GM23338 (cell line): ENCODE measurements around the gene BTN1A1. TPM values are rescaled to one million over a fixed set of nuclear protein-coding genes. Genes with fewer than 3 reads are reported as not detected.

ENCODE experiments used
- ATAC-seq: fragments of 200-7000 bp; cut with Tn5 transposase; 3 replicates; pipeline ENCODE4 v1.9.1; 2020
- DNase-seq: peaks from one replicate; pipeline ENCODE4 v3.0.0-alpha.2; 2015; ENCODE audit warnings: low spot score
- H2AFZ ChIP-seq: fragments of 200-600 bp; sonication (generic); 2 replicates; pipeline ENCODE4 v1.8.0; 2016; ENCODE audit warnings: antibody characterized with exemption, mild to moderate bottlenecking, moderate library complexity
- H3F3A ChIP-seq: fragments of 200-600 bp; sonication (generic); replicated peaks from 2 replicates; pipeline ENCODE4 v1.8.0; 2017; ENCODE audit warnings: antibody characterized with exemption, mixed run types, low read depth
- H3K27ac ChIP-seq: fragments of 200-600 bp; sonication (generic); 2 replicates; pipeline ENCODE4 v1.6.1; 2016; ENCODE audit warnings: low read depth
- H3K27me3 ChIP-seq: fragments of 200-600 bp; sonication (generic); 2 replicates; pipeline ENCODE4 v1.8.0; 2016; ENCODE audit warnings: mild to moderate bottlenecking, mixed run types, moderate library complexity; ENCODE audit not compliant: insufficient read depth
- H3K36me3 ChIP-seq: fragments of 200-600 bp; sonication (generic); 2 replicates; pipeline ENCODE4 v1.8.0; 2016; ENCODE audit warnings: mild to moderate bottlenecking; ENCODE audit not compliant: insufficient read depth
- H3K4me1 ChIP-seq: fragments of 200-600 bp; sonication (generic); 2 replicates; pipeline ENCODE4 v1.8.0; 2016; ENCODE audit warnings: mild to moderate bottlenecking, moderate library complexity; ENCODE audit not compliant: insufficient read depth
- H3K4me2 ChIP-seq: fragments of 200-600 bp; sonication (generic); 2 replicates; pipeline ENCODE4 v1.7.1; 2017; ENCODE audit warnings: mixed run types
- H3K4me3 ChIP-seq: fragments of 200-600 bp; sonication (generic); 2 replicates; pipeline ENCODE4 v1.6.1; 2016; ENCODE audit warnings: mixed run types
- H3K79me2 ChIP-seq: fragments of 200-600 bp; sonication (generic); replicated peaks from 2 replicates; pipeline ENCODE4 v1.8.0; 2017; ENCODE audit warnings: mild to moderate bottlenecking; ENCODE audit not compliant: insufficient read depth
- H3K9me2 ChIP-seq: fragments of 200-600 bp; sonication (generic); 2 replicates; pipeline ENCODE4 v1.8.0; 2017; ENCODE audit not compliant: insufficient read depth
- H4K20me1 ChIP-seq: fragments of 200-600 bp; sonication (generic); replicated peaks from 2 replicates; pipeline ENCODE4 v1.8.0; 2017; ENCODE audit warnings: mild to moderate bottlenecking; ENCODE audit not compliant: insufficient read depth
- H3K27ac Mint-ChIP-seq: 2 replicates; pipeline ENCODE4 v1.8.0; 2020; ENCODE audit warnings: inconsistent platforms, mild to moderate bottlenecking, moderate library complexity, mixed read lengths
- H3K27me3 Mint-ChIP-seq: 3 replicates; pipeline ENCODE4 v1.8.0; 2022; ENCODE audit warnings: low read depth, mild to moderate bottlenecking, moderate library complexity, mixed read lengths, inconsistent platforms; ENCODE audit not compliant: insufficient read depth, poor library complexity
- H3K36me3 Mint-ChIP-seq: 3 replicates; pipeline ENCODE4 v1.8.0; 2021; ENCODE audit warnings: low read depth, mild to moderate bottlenecking, inconsistent platforms, moderate library complexity, mixed read lengths
- H3K4me1 Mint-ChIP-seq: 3 replicates; pipeline ENCODE4 v1.8.0; 2020; ENCODE audit warnings: mild to moderate bottlenecking, inconsistent platforms, mixed read lengths
- H3K4me3 Mint-ChIP-seq: 3 replicates; pipeline ENCODE4 v1.8.0; 2021; ENCODE audit warnings: moderate library complexity, mild to moderate bottlenecking, inconsistent platforms, mixed read lengths
- H3K9me3 Mint-ChIP-seq: 3 replicates; pipeline ENCODE4 v1.8.0; 2020; ENCODE audit warnings: moderate library complexity, mild to moderate bottlenecking, inconsistent platforms, mixed read lengths
- CREB1 ChIP-seq: fragments of 250-450 bp; sonication (Bioruptor Pico); IDR thresholded peaks from 2 replicates; pipeline ENCODE4 v1.5.0; 2020; ENCODE audit warnings: low read depth, mild to moderate bottlenecking, moderate library complexity
- CTCF ChIP-seq, 2 experiments: fragments of 200-600 bp in 1 of 2; sonication (generic) in 1 of 2; conservative IDR thresholded peaks; 2 replicates each; pipeline versions ENCODE4 v1.5.1 to v1.6.1; 2016 to 2017; ENCODE audit warnings: antibody characterized with exemption in 2 of 2, low read depth in 2 of 2, mild to moderate bottlenecking in 2 of 2, moderate library complexity in 1 of 2
- EZH2phosphoT487 ChIP-seq: fragments of 200-600 bp; sonication (generic); IDR thresholded peaks from one replicate; pipeline ENCODE4 v1.8.1; 2018; ENCODE audit warnings: antibody characterized with exemption; ENCODE audit not compliant: unreplicated experiment
- JUNB ChIP-seq: IDR thresholded peaks from one replicate; pipeline ENCODE4 v1.6.1; 2016; ENCODE audit warnings: antibody characterized with exemption; ENCODE audit not compliant: unreplicated experiment
- NANOG ChIP-seq: IDR thresholded peaks from 2 replicates; pipeline ENCODE4 v1.6.1; 2016; ENCODE audit warnings: antibody characterized with exemption, borderline replicate concordance
- POLR2AphosphoS5 ChIP-seq: IDR thresholded peaks from 2 replicates; pipeline ENCODE4 v1.6.1; 2016; ENCODE audit warnings: antibody characterized with exemption, low read depth
- REST ChIP-seq: IDR thresholded peaks from one replicate; pipeline ENCODE4 v1.6.1; 2018; ENCODE audit warnings: antibody characterized with exemption; ENCODE audit not compliant: unreplicated experiment
- STAT1 ChIP-seq: IDR thresholded peaks from one replicate; pipeline ENCODE4 v1.6.1; 2016; ENCODE audit warnings: antibody characterized with exemption; ENCODE audit not compliant: unreplicated experiment
- ZNF114 ChIP-seq: fragments of 250-450 bp; sonication (Bioruptor Pico); IDR thresholded peaks from 2 replicates; pipeline ENCODE4 v1.5.0; 2020; ENCODE audit warnings: mild to moderate bottlenecking, moderate library complexity
- ZNF331 ChIP-seq: fragments of 250-450 bp; sonication (Bioruptor Pico); IDR thresholded peaks from 2 replicates; pipeline ENCODE4 v1.5.0; 2020; ENCODE audit warnings: low read depth, mild to moderate bottlenecking, moderate library complexity
- ZNF462 ChIP-seq: fragments of 250-450 bp; sonication (Bioruptor Pico); IDR thresholded peaks from 2 replicates; pipeline ENCODE4 v1.5.0; 2020; ENCODE audit warnings: mild to moderate bottlenecking, moderate library complexity
- polyA plus RNA-seq: library from polyadenylated mRNA; unstranded; fragments of >200 nt; fragmentation: Nextera tagmentation; extraction: Ambion mirVana; gene quantifications from 2 replicates; pipeline ENCODE4 v1.2.1, GENCODE V29; 2016
- total RNA-seq: library from RNA; depleted of rRNA; stranded (reverse); fragments of >200 nt; shearing (Covaris generic); gene quantifications from 2 replicates; pipeline ENCODE4 v1.2.3, GENCODE V29; 2014

The BTN1A1 gene
- total and polyA plus RNA-seq, 2 experiments from 2014 or later: 0.13 to 0.38 TPM

GRCh38 chr6:26465776-26466175 is 34.3 kb upstream of the BTN1A1 start:
- Histone ChIP-seq H3K79me2 (no peaks in the 10 kb centered on the region; the same call in 1 of the 2 replicates), H3K27ac (no peak overlapping the region), H3K4me2 (no peak overlapping the region), H2AFZ (no peak overlapping the region), H3K4me1 (no peaks in the 10 kb centered on the region), H3K9me2 (no peaks in the 10 kb centered on the region), H4K20me1 (0 out of 2 replicates have a peak, but pooled peaks cover 4% of the 10 kb centered on the region), H3K36me3 (peaks cover 13% of the 10 kb centered on the region), H3K4me3 (no peak overlapping the region), H3K27me3 (no peaks in the 10 kb centered on the region), H3F3A (no peaks in the 10 kb centered on the region)
- TF ChIP-seq ZNF114 (CRISPR knock-in tag) (no peak), EZH2phosphoT487 (no peak), JUNB (no peak), CREB1 (CRISPR knock-in tag) (no peak)
- no peak overlapping the region for H3K4me3 Mint-ChIP-seq
- H3K36me3 Mint-ChIP-seq: peaks cover 79% of the 10 kb centered on the region
- no peak overlapping the region for H3K27ac Mint-ChIP-seq
- no peaks in the 10 kb centered on the region for H3K9me3 Mint-ChIP-seq
- DNase-seq: no peak
- H3K27me3 Mint-ChIP-seq: peaks cover 2% of the 10 kb centered on the region
- no peaks in the 10 kb centered on the region for H3K4me1 Mint-ChIP-seq
- ATAC-seq: no peak

GRCh38 chr6:26468829-26469228 is 31.3 kb upstream of the BTN1A1 start:
- Histone ChIP-seq H3K27ac (no peak overlapping the region), H4K20me1 (0 out of 2 replicates have a peak, but pooled peaks cover 4% of the 10 kb centered on the region), H3K79me2 (no peaks in the 10 kb centered on the region), H3K4me2 (no peak overlapping the region), H3K4me1 (no peaks in the 10 kb centered on the region), H3K27me3 (no peaks in the 10 kb centered on the region), H3F3A (no peaks in the 10 kb centered on the region), H3K4me3 (no peak overlapping the region), H3K36me3 (peaks cover 12% of the 10 kb centered on the region), H2AFZ (no peak overlapping the region), H3K9me2 (no peaks in the 10 kb centered on the region)
- H3K27ac Mint-ChIP-seq: no peak overlapping the region
- peaks cover 21% of the 10 kb centered on the region for H3K9me3 Mint-ChIP-seq
- no peaks in the 10 kb centered on the region; the same call in 2 of the 3 replicates for H3K4me1 Mint-ChIP-seq
- no peak for DNase-seq
- H3K36me3 Mint-ChIP-seq: peaks cover 86% of the 10 kb centered on the region
- no peak for ATAC-seq
- H3K4me3 Mint-ChIP-seq: no peak overlapping the region; the same call in 2 of the 3 replicates
- peaks cover under 1% of the 10 kb centered on the region for H3K27me3 Mint-ChIP-seq
- no peak for TF ChIP-seq ZNF331 (CRISPR knock-in tag)
- no peak for TF ChIP-seq ZNF462 (CRISPR knock-in tag)
- no peak for TF ChIP-seq CTCF (conservative IDR thresholded peaks at IDR 0.05; ENCODE audit: low read depth in 2 of 2)
- TF ChIP-seq REST: no peak
- no peak for TF ChIP-seq STAT1
- no peak for TF ChIP-seq EZH2phosphoT487
- no peak for TF ChIP-seq JUNB
- no peak for TF ChIP-seq NANOG
- TF ChIP-seq CREB1 (CRISPR knock-in tag): no peak
- TF ChIP-seq POLR2AphosphoS5: no peak
